HG03103 (cell line): ENCODE measurements around the gene COL4A6.

ENCODE experiments used
- ATAC-seq: cut with Tn5 transposase; IDR thresholded peaks from one replicate; pipeline ENCODE4 v1.9.1; 2021; ENCODE audit warnings: low read depth; ENCODE audit not compliant: unreplicated experiment

Gene COL4A6

DNA sequence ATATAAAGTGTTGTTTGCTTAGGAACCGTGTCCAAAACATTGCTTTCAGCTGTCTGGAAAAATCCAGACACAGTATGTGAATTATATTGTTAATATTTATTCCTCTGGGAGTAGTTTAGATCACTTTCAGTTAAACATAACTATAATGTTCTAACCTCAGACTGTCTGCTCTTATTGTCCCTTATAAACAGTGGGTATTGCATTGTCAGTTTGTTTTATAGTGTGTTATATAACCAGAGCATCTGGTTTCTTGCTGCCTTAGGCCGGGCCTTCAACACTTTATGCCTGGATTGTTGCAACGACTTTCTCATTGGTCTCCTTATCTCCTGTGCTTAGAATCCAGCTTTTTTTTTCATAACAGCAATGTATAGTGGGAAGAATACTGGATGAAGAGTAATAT lies 320.2 kb downstream of the COL4A6 start:
- no peak for ATAC-seq

DNA sequence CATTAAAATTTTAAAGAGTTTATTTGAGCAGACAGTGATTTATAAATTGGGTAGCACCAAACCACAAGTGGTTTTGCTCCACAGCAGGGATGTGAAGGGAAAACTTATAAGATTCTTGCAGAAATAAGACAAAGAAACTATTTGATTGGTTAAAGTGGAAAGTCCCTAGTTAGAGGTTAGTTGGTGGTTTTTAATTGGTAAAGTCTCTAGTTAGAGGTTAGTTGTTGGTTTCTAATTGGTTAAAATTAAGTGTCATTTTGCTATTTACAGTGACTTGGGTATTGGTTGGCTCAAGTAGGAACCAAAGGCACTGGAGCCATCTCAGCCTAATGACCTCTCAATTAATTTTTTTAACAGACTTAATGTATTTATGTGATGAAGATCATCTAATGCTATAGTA lies 323.7 kb downstream of the COL4A6 start:
- ATAC-seq = no peak
